Nephron progenitor cell (in vitro differentiated cells): ENCODE results near the gene TCF12.

Experiments used
- DNase-seq: peaks from one replicate; pipeline ENCODE4 v3.0.0; 2021
- H3K27ac Mint-ChIP-seq: 2 replicates; pipeline ENCODE4 v1.8.0; 2021; ENCODE audit warnings: mild to moderate bottlenecking, moderate library complexity, mixed read lengths
- H3K27me3 Mint-ChIP-seq: 2 replicates; pipeline ENCODE4 v1.8.0; 2021; ENCODE audit warnings: mild to moderate bottlenecking, low read depth, mixed read lengths; ENCODE audit not compliant: poor library complexity
- H3K36me3 Mint-ChIP-seq: 2 replicates; pipeline ENCODE4 v1.8.0; 2021; ENCODE audit warnings: low read depth, mixed read lengths
- H3K4me1 Mint-ChIP-seq: 2 replicates; pipeline ENCODE4 v1.8.0; 2021; ENCODE audit warnings: mixed read lengths
- H3K4me3 Mint-ChIP-seq: 2 replicates; pipeline ENCODE4 v1.8.0; 2021; ENCODE audit warnings: mild to moderate bottlenecking, moderate library complexity, mixed read lengths
- H3K9me3 Mint-ChIP-seq: 2 replicates; pipeline ENCODE4 v1.8.0; 2021; ENCODE audit warnings: mild to moderate bottlenecking, moderate library complexity, mixed read lengths
- TF ChIP-seq, protein P1 (sequence below): fragments of 200-600 bp; sonication (generic); IDR thresholded peaks from 2 replicates; pipeline ENCODE4 v1.5.0; 2021; ENCODE audit warnings: antibody characterized with exemption

The TCF12 gene

GRCh38 chr15:57237676-57238075 is 319.2 kb downstream of the TCF12 start:
- H3K9me3 Mint-ChIP-seq: no peaks in the 10 kb centered on the region
- H3K27ac Mint-ChIP-seq: no peak overlapping the region
- H3K36me3 Mint-ChIP-seq: peaks cover 84% of the 10 kb centered on the region
- TF ChIP-seq, protein P1, sequence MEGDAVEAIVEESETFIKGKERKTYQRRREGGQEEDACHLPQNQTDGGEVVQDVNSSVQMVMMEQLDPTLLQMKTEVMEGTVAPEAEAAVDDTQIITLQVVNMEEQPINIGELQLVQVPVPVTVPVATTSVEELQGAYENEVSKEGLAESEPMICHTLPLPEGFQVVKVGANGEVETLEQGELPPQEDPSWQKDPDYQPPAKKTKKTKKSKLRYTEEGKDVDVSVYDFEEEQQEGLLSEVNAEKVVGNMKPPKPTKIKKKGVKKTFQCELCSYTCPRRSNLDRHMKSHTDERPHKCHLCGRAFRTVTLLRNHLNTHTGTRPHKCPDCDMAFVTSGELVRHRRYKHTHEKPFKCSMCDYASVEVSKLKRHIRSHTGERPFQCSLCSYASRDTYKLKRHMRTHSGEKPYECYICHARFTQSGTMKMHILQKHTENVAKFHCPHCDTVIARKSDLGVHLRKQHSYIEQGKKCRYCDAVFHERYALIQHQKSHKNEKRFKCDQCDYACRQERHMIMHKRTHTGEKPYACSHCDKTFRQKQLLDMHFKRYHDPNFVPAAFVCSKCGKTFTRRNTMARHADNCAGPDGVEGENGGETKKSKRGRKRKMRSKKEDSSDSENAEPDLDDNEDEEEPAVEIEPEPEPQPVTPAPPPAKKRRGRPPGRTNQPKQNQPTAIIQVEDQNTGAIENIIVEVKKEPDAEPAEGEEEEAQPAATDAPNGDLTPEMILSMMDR: no peak
- H3K4me1 Mint-ChIP-seq: peaks cover 36% of the 10 kb centered on the region
- no peak for DNase-seq
- no peak overlapping the region for H3K4me3 Mint-ChIP-seq
- H3K27me3 Mint-ChIP-seq: peaks cover 4% of the 10 kb centered on the region

- no peaks in the 10 kb centered on the region for H3K27me3 Mint-ChIP-seq
- H3K4me3 Mint-ChIP-seq: no peak overlapping the region
- H3K4me1 Mint-ChIP-seq: peaks cover 30% of the 10 kb centered on the region
- DNase-seq: no peak
- TF ChIP-seq, protein P1: no peak
- H3K9me3 Mint-ChIP-seq: no peaks in the 10 kb centered on the region
- peak overlapping the region; percentile 92 for H3K27ac Mint-ChIP-seq
- peaks cover 75% of the 10 kb centered on the region for H3K36me3 Mint-ChIP-seq
These were observed 326.7 kb downstream of the TCF12 start for GRCh38 chr15:57245130-57245529.

GRCh38 chr15:57245714-57246113 is 327.3 kb downstream of the TCF12 start:
- H3K9me3 Mint-ChIP-seq: no peaks in the 10 kb centered on the region
- no peak overlapping the region for H3K4me3 Mint-ChIP-seq
- H3K36me3 Mint-ChIP-seq: peaks cover 77% of the 10 kb centered on the region
- H3K27me3 Mint-ChIP-seq: no peaks in the 10 kb centered on the region
- TF ChIP-seq, protein P1: no peak
- no peak for DNase-seq
- peaks cover 30% of the 10 kb centered on the region for H3K4me1 Mint-ChIP-seq
- H3K27ac Mint-ChIP-seq: peak overlapping the region; percentile 92

GRCh38 chr15:57248074-57248473 is 329.6 kb downstream of the TCF12 start:
- peak overlapping the region; percentile 93 for H3K27ac Mint-ChIP-seq
- TF ChIP-seq, protein P1: no peak
- peaks cover 3% of the 10 kb centered on the region for H3K9me3 Mint-ChIP-seq
- no peak for DNase-seq
- peaks cover 82% of the 10 kb centered on the region for H3K36me3 Mint-ChIP-seq
- H3K4me1 Mint-ChIP-seq: peaks cover 31% of the 10 kb centered on the region
- no peaks in the 10 kb centered on the region for H3K27me3 Mint-ChIP-seq
- no peak overlapping the region for H3K4me3 Mint-ChIP-seq

DNA sequence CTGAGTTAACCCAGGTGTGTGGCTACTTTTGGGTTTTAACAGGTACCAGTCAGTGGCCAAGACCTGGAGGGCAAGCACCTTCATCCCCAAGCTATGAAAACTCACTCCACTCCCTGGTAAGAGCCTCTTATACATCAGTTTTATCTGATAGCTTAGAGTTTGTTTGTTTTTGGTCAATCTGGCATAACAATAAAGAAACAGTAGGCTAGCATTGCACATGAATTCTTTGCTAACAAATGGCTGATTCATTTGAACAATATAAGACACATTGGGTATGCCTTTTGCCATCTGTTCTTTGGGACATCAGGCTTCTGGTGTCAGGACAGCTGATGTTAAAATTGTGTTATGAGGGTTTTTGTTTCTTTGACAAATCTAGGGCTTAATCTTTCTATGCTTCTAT is 332.9 kb downstream of the TCF12 start:
- Mint-ChIP-seq H3K36me3 (peaks cover 83% of the 10 kb centered on the region), H3K9me3 (peaks cover 3% of the 10 kb centered on the region), H3K4me1 (peaks cover 34% of the 10 kb centered on the region), H3K27me3 (no peaks in the 10 kb centered on the region), H3K4me3 (no peak overlapping the region), H3K27ac (peak overlapping the region; percentile 66)
- TF ChIP-seq, protein P1: no peak
- no peak for DNase-seq

DNA sequence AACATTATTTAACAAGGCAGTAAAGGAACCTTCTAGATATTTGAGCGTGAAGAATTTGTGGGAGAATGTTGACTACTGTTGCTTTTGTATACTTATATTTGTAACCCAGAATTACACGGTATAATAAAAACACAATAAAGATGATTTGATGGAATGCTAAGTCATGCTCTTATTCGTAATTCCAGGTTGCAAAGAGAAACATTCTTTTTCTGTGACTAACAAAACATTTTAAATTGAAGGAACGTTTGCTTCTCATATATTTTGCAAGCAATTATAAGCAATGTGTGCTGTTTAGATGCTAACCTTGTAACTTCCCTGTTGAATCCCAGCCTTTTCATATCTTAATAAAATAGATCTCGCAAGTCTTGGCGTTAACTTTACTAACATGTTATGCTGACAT is 333.5 kb downstream of the TCF12 start:
- peak overlapping the region; percentile 66 for H3K27ac Mint-ChIP-seq
- no peaks in the 10 kb centered on the region for H3K27me3 Mint-ChIP-seq
- H3K9me3 Mint-ChIP-seq: peaks cover 3% of the 10 kb centered on the region
- H3K4me3 Mint-ChIP-seq: no peak overlapping the region
- TF ChIP-seq, protein P1: no peak
- H3K36me3 Mint-ChIP-seq: peaks cover 82% of the 10 kb centered on the region
- DNase-seq: no peak
- H3K4me1 Mint-ChIP-seq: peaks cover 32% of the 10 kb centered on the region
